Keratinocyte (primary cell): ENCODE data around the gene VAV2. TPM values are rescaled to one million over a fixed set of nuclear protein-coding genes. Genes with fewer than 3 reads are reported as not detected.

ENCODE experiments used
- DNase-seq: peaks from one replicate; pipeline ENCODE4 v3.0.0-alpha.2; 2011; ENCODE audit warnings: low read depth, missing footprints, low spot score
- FAIRE-seq: peaks from 2 replicates; lab custom pipeline; 2011; peaks lifted over from hg19 to GRCh38; lab: Jason Lieb, UNC
- H2AFZ ChIP-seq: 2 replicates; pipeline ENCODE4 v1.6.0; 2012; ENCODE audit warnings: low read length, control low read depth, inconsistent platforms; ENCODE audit not compliant: control insufficient read depth
- H3K27ac ChIP-seq: 2 replicates; pipeline ENCODE4 v1.5.1; 2011; ENCODE audit warnings: low read length; ENCODE audit not compliant: control insufficient read depth, insufficient read depth
- H3K27me3 ChIP-seq: 3 replicates; pipeline ENCODE4 v1.6.0; 2011; ENCODE audit warnings: low read length; ENCODE audit not compliant: control insufficient read depth, insufficient read depth; ENCODE audit errors: extremely low read depth
- H3K36me3 ChIP-seq, 2 experiments: 2 replicates in 1 of 2; 3 replicates in 1 of 2; pipeline ENCODE4 v1.5.1; 2011; ENCODE audit warnings: low read length in 2 of 2, mild to moderate bottlenecking in 1 of 2; ENCODE audit not compliant: control insufficient read depth in 2 of 2, insufficient read depth in 2 of 2; ENCODE audit errors: extremely low read depth in 1 of 2
- H3K4me1 ChIP-seq: 3 replicates; pipeline ENCODE4 v1.5.1; 2011; ENCODE audit warnings: low read length; ENCODE audit not compliant: control insufficient read depth, insufficient read depth; ENCODE audit errors: extremely low read depth
- H3K4me2 ChIP-seq: 3 replicates; pipeline ENCODE4 v1.6.0; 2011; ENCODE audit warnings: low read depth, low read length; ENCODE audit not compliant: control insufficient read depth, insufficient read depth; ENCODE audit errors: extremely low read depth
- H3K4me3 ChIP-seq, 3 experiments: fragments of 200-600 bp in 1 of 3; sonication (generic) in 1 of 3; 2 replicates in 2 of 3; 3 replicates in 1 of 3; pipeline ENCODE4 v1.5.1; 2011 to 2016; ENCODE audit warnings: low read length in 3 of 3, mild to moderate bottlenecking in 3 of 3, control low read depth in 2 of 3, inconsistent platforms in 1 of 3, low read depth in 1 of 3, mixed read lengths in 1 of 3, mixed run types in 1 of 3, moderate library complexity in 1 of 3; ENCODE audit not compliant: control insufficient read depth in 2 of 3, insufficient read depth in 2 of 3; ENCODE audit errors: extremely low read depth in 1 of 3
- H3K79me2 ChIP-seq: 2 replicates; pipeline ENCODE4 v1.6.0; 2012; ENCODE audit warnings: low read length; ENCODE audit not compliant: control insufficient read depth, insufficient read depth
- H3K9ac ChIP-seq: 3 replicates; pipeline ENCODE4 v1.6.0; 2011; ENCODE audit warnings: low read length; ENCODE audit not compliant: control insufficient read depth, insufficient read depth; ENCODE audit errors: extremely low read depth
- H3K9me1 ChIP-seq: 3 replicates; pipeline ENCODE4 v1.6.0; 2011; ENCODE audit warnings: low read length; ENCODE audit not compliant: control insufficient read depth, insufficient read depth; ENCODE audit errors: extremely low read depth
- H3K9me3 ChIP-seq: 2 replicates; pipeline ENCODE4 v1.5.1; 2012; ENCODE audit warnings: low read depth, low read length; ENCODE audit not compliant: control insufficient read depth
- H4K20me1 ChIP-seq: 3 replicates; pipeline ENCODE4 v1.6.0; 2011; ENCODE audit warnings: low read length; ENCODE audit not compliant: control insufficient read depth, insufficient read depth; ENCODE audit errors: extremely low read depth
- CTCF ChIP-seq, 3 experiments: IDR thresholded peaks in 1 of 3; conservative IDR thresholded peaks in 1 of 3; optimal IDR thresholded peaks in 1 of 3; 2 replicates in 2 of 3; 3 replicates in 1 of 3; pipeline versions ENCODE3 to v1.5.1; 2011; ENCODE audit warnings: low read length in 3 of 3, mild to moderate bottlenecking in 3 of 3, moderate library complexity in 2 of 3, control low read depth in 1 of 3, inconsistent platforms in 1 of 3; ENCODE audit not compliant: insufficient read depth in 2 of 3; ENCODE audit errors: extremely low read depth in 1 of 3
- EZH2 ChIP-seq: IDR thresholded peaks from one replicate; pipeline ENCODE4 v1.6.1; 2012; ENCODE audit warnings: inconsistent platforms, mild to moderate bottlenecking, low read length, moderate library complexity
- dilution Hi-C: fragments of 300-500 bp; cut with MboI; formaldehyde crosslinking; loops from one replicate; pipeline ENCODE4 v1.7.0; 2020; ENCODE audit warnings: low sequenced_read_pairs; ENCODE audit not compliant: extremely low pct_ligation_motif_present
- polyA plus RNA-seq, 5 experiments: library from polyadenylated mRNA; depleted of rRNA in 3 of 5; stranded (reverse) in 3 of 5; stranded (forward) in 1 of 5; unstranded in 1 of 5; fragments of >200 nt; gene quantifications; 1 replicate in 1 of 5; 2 replicates in 3 of 5; 3 replicates in 1 of 5; pipeline versions ENCODE4 v1.2.1 to v1.2.3, GENCODE V29; 2011 to 2012; ENCODE audit warnings: missing spikeins in 2 of 5, low read depth in 1 of 5, low replicate concordance in 1 of 5

The VAV2 gene
- polyA plus RNA-seq, 1 donor (not counting 4 experiments of a cell fraction or from before 2014, with no cell fraction given): 16.4 TPM

GRCh38 chr9:133852431-133852830 is 139.7 kb downstream of the VAV2 start:
- DNase-seq (no peak), FAIRE-seq (no peak)
- no peak for TF ChIP-seq EZH2
- TF ChIP-seq CTCF (optimal IDR thresholded peaks at IDR 0.05 in 1 of 3, IDR thresholded peaks at IDR 0.05 in 1 of 3, conservative IDR thresholded peaks at IDR 0.05 in 1 of 3; ENCODE audit: extremely low read depth in 1 of 3, insufficient read depth in 2 of 3, low read length in 3 of 3): no peak
- H4K20me1 ChIP-seq: peaks cover 19% of the 10 kb centered on the region
- H3K4me2 ChIP-seq: no peak overlapping the region
- no peaks in the 10 kb centered on the region for H3K9me3 ChIP-seq
- no peaks in the 10 kb centered on the region for H3K9me1 ChIP-seq
- no peak overlapping the region for H3K27ac ChIP-seq
- H3K4me1 ChIP-seq: no peaks in the 10 kb centered on the region
- peaks cover 3 to 9% of the 10 kb centered on the region in 2 experiments for H3K36me3 ChIP-seq
- H3K79me2 ChIP-seq: peaks cover 32% of the 10 kb centered on the region
- dilution Hi-C loops: no loop called here
- no peak overlapping the region for H3K9ac ChIP-seq
- H2AFZ ChIP-seq: no peak overlapping the region
- no peaks in the 10 kb centered on the region for H3K27me3 ChIP-seq
- no peak overlapping the region for H3K4me3 ChIP-seq

GRCh38 chr9:133851693-133852092 is 140.4 kb downstream of the VAV2 start:
- no peaks in the 10 kb centered on the region for H3K4me1 ChIP-seq
- no peak overlapping the region for H3K4me3 ChIP-seq
- DNase-seq (no peak), FAIRE-seq (no peak)
- peaks cover 19% of the 10 kb centered on the region for H4K20me1 ChIP-seq
- H3K27ac ChIP-seq: no peak overlapping the region
- H3K9ac ChIP-seq: no peak overlapping the region
- H3K27me3 ChIP-seq: no peaks in the 10 kb centered on the region
- no peak overlapping the region for H2AFZ ChIP-seq
- H3K36me3 ChIP-seq: peaks cover 0 to 8% of the 10 kb centered on the region in 2 experiments
- dilution Hi-C loops: no loop called here
- no peaks in the 10 kb centered on the region for H3K9me3 ChIP-seq
- no peaks in the 10 kb centered on the region for H3K9me1 ChIP-seq
- peaks cover 32% of the 10 kb centered on the region for H3K79me2 ChIP-seq
- TF ChIP-seq CTCF (optimal IDR thresholded peaks at IDR 0.05 in 1 of 3, IDR thresholded peaks at IDR 0.05 in 1 of 3, conservative IDR thresholded peaks at IDR 0.05 in 1 of 3; ENCODE audit: extremely low read depth in 1 of 3, insufficient read depth in 2 of 3, low read length in 3 of 3) (no peak), EZH2 (no peak)
- H3K4me2 ChIP-seq: no peak overlapping the region
